CD4-positive, alpha-beta memory T cell (primary cell): ENCODE measurements around the gene COL4A2. TPM values are rescaled to one million over a fixed set of nuclear protein-coding genes. Genes with fewer than 3 reads are reported as not detected.
A peak's percentile ranks its signal among the peaks of the same experiment; 100 is the strongest.

Experiments
- CTCF ChIA-PET: fragments of 350-600 bp; sonication (Branson Sonifier 250); formaldehyde crosslinking; loops from one replicate; lab custom pipeline; 2021; ENCODE audit warnings: inconsistent platforms; ENCODE audit not compliant: partially characterized antibody; lab: Charles Lee
- POLR2A ChIA-PET: fragments of 350-600 bp; sonication (Branson Sonifier 250); formaldehyde crosslinking; loops from one replicate; lab custom pipeline; 2021; ENCODE audit not compliant: partially characterized antibody; lab: Charles Lee
- DNase-seq, 5 donors: peaks; one replicate each; pipeline versions ENCODE4 v3.0.0 to v3.0.0-alpha.2; 2020 to 2022; ENCODE audit warnings: mixed read lengths in 1 of 5
- H3K27ac ChIP-seq: one replicate; pipeline ENCODE4 v1.7.0; 2013; ENCODE audit warnings: low read depth, low read length
- H3K27me3 ChIP-seq: 2 replicates; pipeline ENCODE4 v1.7.0; 2013; ENCODE audit warnings: mild to moderate bottlenecking, low read length, moderate library complexity; ENCODE audit not compliant: insufficient read depth
- H3K36me3 ChIP-seq: 2 replicates; pipeline ENCODE4 v1.7.0; 2013; ENCODE audit warnings: mild to moderate bottlenecking, low read length, moderate library complexity; ENCODE audit not compliant: insufficient read depth
- H3K4me1 ChIP-seq: 2 replicates; pipeline ENCODE4 v1.7.0; 2013; ENCODE audit warnings: mild to moderate bottlenecking, low read length, moderate library complexity; ENCODE audit not compliant: insufficient read depth
- H3K4me3 ChIP-seq, 2 donors: one replicate each; pipeline ENCODE4 v1.7.0; 2013; ENCODE audit warnings: low read length in 2 of 2, mild to moderate bottlenecking in 1 of 2
- H3K9me3 ChIP-seq, 2 donors: one replicate each; pipeline ENCODE4 v1.7.0; 2013; ENCODE audit warnings: low read length in 2 of 2, control low read depth in 1 of 2; ENCODE audit not compliant: control insufficient read depth in 1 of 2
- H3K27ac Mint-ChIP-seq, 7 donors: one replicate each; pipeline ENCODE4 v1.8.0; 2020 to 2021; ENCODE audit warnings: mixed read lengths in 7 of 7, mild to moderate bottlenecking in 6 of 7, inconsistent platforms in 3 of 7, moderate library complexity in 3 of 7
- H3K27me3 Mint-ChIP-seq, 2 donors: one replicate each; pipeline ENCODE4 v1.8.0; 2020 to 2021; ENCODE audit warnings: mixed read lengths in 2 of 2
- H3K36me3 Mint-ChIP-seq, 2 donors: one replicate each; pipeline ENCODE4 v1.8.0; 2020 to 2021; ENCODE audit warnings: mixed read lengths in 2 of 2, inconsistent platforms in 1 of 2, mild to moderate bottlenecking in 1 of 2
- H3K4me1 Mint-ChIP-seq, 4 donors: one replicate each; pipeline ENCODE4 v1.8.0; 2020 to 2021; ENCODE audit warnings: mixed read lengths in 4 of 4, mild to moderate bottlenecking in 1 of 4
- H3K4me3 Mint-ChIP-seq, 8 donors: one replicate each; pipeline ENCODE4 v1.8.0; 2020 to 2021; ENCODE audit warnings: mixed read lengths in 8 of 8, mild to moderate bottlenecking in 7 of 8, moderate library complexity in 6 of 8, inconsistent platforms in 3 of 8
- H3K9me3 Mint-ChIP-seq, 8 donors: one replicate each; pipeline ENCODE4 v1.8.0; 2020 to 2021; ENCODE audit warnings: mixed read lengths in 8 of 8, mild to moderate bottlenecking in 5 of 8, inconsistent platforms in 3 of 8, moderate library complexity in 1 of 8
- intact Hi-C: fragments of 100-400 bp; cut with micrococcal nuclease; formaldehyde crosslinking; loops from one replicate; pipeline ENCODE4 v1.15.1; 2023
- polyA plus RNA-seq, 2 donors: library from polyadenylated mRNA; unstranded; fragments of 300-500 nt; fragmentation: Illumina TruSeq; gene quantifications; one replicate each; pipeline ENCODE4 v1.2.3, GENCODE V29; 2021
- total RNA-seq, 2 experiments: library from RNA; stranded (reverse); gene quantifications; one replicate each; pipeline ENCODE4 v1.2.3, GENCODE V29; 2021

Gene COL4A2
- total and polyA plus RNA-seq, 4 experiments from 2014 or later: not detected

DNA sequence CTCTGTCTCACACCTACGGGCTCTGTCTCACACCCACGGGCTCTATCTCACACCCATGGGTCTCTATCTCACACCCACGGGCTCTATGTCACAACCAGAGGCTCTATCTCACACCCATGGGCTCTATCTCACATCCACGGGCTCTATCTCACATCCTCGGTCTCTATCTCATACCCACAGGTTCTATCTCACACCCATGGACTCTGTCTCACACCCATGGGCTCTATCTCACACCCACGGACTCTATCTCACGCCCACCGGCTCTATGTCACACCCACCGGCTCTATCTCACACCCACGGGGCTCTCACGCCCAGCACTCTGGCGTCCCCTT is 73.9 kb downstream of the COL4A2 start:
- H3K4me3 ChIP-seq: no peak overlapping the region
- Mint-ChIP-seq H3K4me1 (no peaks in the 10 kb centered on the region), H3K9me3 (peaks cover 0 to 8% (median 5%) of the 10 kb centered on the region in 8 donors), H3K36me3 (no peaks in the 10 kb centered on the region), H3K27ac (peak overlapping the region in 1 of 7 donors; percentile 27), H3K27me3 (peaks cover 5 to 6% of the 10 kb centered on the region in 2 donors), H3K4me3 (no peak overlapping the region)
- no peaks in the 10 kb centered on the region for H3K36me3 ChIP-seq
- H3K9me3 ChIP-seq: no peaks in the 10 kb centered on the region
- POLR2A ChIA-PET: no interaction called here
- H3K4me1 ChIP-seq: no peaks in the 10 kb centered on the region
- no peak overlapping the region for H3K27ac ChIP-seq
- intact Hi-C loops: no loop called here
- no peaks in the 10 kb centered on the region for H3K27me3 ChIP-seq
- CTCF ChIA-PET: no interaction called here
- DNase-seq: no peak

DNA sequence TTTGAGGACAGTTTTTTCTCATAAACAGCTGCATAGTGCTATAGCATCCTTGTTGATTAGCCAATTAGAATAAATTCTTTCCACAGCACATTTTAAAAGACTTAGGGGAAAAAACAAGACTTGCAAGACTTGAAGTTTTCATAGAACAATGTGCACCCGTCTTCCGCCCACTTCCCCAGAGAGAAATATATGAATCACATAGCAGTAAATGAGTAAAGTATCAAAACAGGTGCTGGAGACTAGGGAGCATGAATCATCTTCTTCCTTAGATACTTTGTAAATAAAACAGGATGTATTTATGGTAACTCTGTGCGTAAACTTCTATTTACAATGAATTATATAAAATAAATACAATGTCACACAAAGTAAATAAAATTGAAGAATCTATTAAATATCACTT is 75.1 kb downstream of the COL4A2 start:
- no peaks in the 10 kb centered on the region for H3K27me3 ChIP-seq
- H3K4me3 Mint-ChIP-seq: no peak overlapping the region
- no peak overlapping the region for H3K27ac Mint-ChIP-seq
- H3K9me3 Mint-ChIP-seq: peaks cover 0 to 8% (median 5%) of the 10 kb centered on the region in 8 donors
- no peaks in the 10 kb centered on the region for H3K9me3 ChIP-seq
- no peak overlapping the region for H3K4me3 ChIP-seq
- H3K27ac ChIP-seq: no peak overlapping the region
- no peak for DNase-seq
- H3K36me3 ChIP-seq: no peaks in the 10 kb centered on the region
- no peaks in the 10 kb centered on the region for H3K4me1 ChIP-seq
- ChIA-PET CTCF (no interaction called here), POLR2A (no interaction called here)
- no peaks in the 10 kb centered on the region for H3K36me3 Mint-ChIP-seq
- peaks cover 4 to 5% of the 10 kb centered on the region in 2 donors for H3K27me3 Mint-ChIP-seq
- no peaks in the 10 kb centered on the region for H3K4me1 Mint-ChIP-seq
- intact Hi-C loops: no loop called here

DNA sequence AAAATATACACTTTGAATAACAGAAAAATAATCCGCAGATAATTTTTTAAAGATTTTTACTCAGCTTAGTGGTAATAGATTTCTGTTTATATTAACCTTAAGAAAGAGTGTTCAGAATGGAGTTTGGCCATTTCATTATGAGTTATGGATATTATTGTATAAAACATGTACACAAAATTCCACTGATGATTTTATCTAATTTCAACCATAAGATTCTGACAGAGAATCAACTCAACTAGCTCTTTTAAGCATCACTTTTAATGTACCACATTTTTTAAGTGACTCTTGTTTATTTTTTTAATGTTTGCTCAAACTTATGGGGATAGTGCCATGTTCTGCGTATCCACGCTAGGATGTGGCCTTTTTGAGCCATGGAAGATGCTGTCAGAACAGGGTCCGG is 75.7 kb downstream of the COL4A2 start:
- no peaks in the 10 kb centered on the region for H3K27me3 ChIP-seq
- no peak overlapping the region for H3K27ac Mint-ChIP-seq
- no peaks in the 10 kb centered on the region for H3K9me3 ChIP-seq
- intact Hi-C loops: no loop called here
- H3K4me3 ChIP-seq: no peak overlapping the region
- ChIA-PET CTCF (no interaction called here), POLR2A (no interaction called here)
- peaks cover 4 to 5% of the 10 kb centered on the region in 2 donors for H3K27me3 Mint-ChIP-seq
- H3K4me1 Mint-ChIP-seq: peaks cover 0 to 2% (median under 1%) of the 10 kb centered on the region in 4 donors
- no peak overlapping the region for H3K27ac ChIP-seq
- no peak overlapping the region for H3K4me3 Mint-ChIP-seq
- H3K4me1 ChIP-seq: no peaks in the 10 kb centered on the region
- H3K9me3 Mint-ChIP-seq: peaks cover 0 to 8% (median 5%) of the 10 kb centered on the region in 8 donors
- no peaks in the 10 kb centered on the region for H3K36me3 Mint-ChIP-seq
- no peak for DNase-seq
- no peaks in the 10 kb centered on the region for H3K36me3 ChIP-seq

DNA sequence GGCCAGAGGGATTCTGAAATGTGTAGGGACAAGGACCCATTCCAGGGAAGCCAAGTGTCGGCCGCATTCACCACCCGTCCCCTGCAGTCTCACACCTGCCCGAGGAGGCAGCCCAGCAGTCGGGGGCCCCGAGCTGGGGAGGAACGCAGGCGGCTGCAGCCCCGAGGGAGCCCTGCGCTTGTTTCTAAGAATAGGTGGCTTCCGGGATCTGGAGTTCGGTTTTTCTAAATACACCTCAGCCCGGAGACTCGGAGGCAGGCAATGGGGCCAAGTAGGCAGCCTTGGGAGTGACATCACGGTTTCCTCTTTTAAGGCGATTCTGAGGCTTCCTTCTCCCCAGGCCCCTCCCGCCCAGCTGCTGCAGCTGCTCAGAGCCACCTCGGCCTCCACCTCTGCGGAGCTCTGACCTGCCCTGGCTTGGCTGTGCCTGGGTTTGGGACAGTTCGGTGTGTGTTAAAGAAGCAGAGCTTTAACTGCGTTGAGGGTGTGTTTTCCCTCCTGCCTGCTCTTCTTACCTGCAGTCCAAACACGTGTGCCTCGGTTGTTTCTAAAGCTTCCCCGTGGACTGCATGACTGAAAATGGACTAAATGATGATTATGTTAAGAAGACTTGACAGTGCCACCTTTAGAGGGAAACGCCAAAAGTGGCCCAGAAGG is 80.5 kb downstream of the COL4A2 start:
- CTCF ChIA-PET: interaction anchor here (1.1 kb wide), 1 partner anchor 11 kb away, joined by 3 read pairs; no protein-coding TSS in a partner anchor

DNA sequence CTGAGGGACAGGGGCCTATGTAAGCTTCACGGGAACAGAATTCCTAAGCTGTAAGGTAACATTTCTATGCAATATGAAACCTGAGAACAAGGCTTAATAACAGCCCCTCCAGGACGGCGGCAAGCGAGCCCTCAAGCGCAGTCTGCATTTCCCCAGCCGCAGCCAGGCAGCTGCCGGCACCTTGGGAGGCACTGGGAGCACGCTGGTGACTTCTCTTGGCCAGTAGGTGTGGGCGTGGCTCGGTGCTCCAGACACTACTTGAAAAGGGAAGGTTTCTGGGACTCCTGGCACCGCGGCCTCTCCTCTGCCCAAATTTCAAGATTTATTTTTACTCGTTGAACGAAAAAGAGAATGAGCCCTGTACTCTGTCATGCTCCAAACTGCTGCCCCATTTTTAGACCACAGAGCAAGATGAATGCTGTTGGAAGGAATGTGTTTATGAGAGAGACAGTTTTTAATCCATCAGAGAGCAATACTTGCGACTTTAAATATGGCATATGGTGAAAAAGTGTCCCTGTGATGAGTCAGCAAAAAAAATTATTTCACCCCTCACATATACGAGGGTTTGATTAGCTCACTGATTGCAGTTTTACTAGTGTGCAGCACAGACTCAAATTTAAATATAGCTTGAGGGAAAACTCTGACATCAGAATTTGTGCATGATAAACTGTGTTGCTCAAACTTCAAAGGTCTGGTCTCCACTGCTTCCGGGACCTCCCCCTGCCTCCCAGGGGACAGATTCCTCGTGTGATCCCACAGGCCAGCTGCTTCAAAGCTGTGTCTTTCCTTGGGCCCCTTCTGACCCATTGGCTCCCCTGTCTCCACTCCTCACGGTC is 81.2 kb downstream of the COL4A2 start:
- Mint-ChIP-seq H3K4me3 (peak overlapping the region in 3 of 8 donors; percentile 20 to 35 (median 27)), H3K27me3 (peaks cover 17 to 19% of the 10 kb centered on the region in 2 donors), H3K9me3 (peaks cover 0 to 6% (median under 1%) of the 10 kb centered on the region in 8 donors), H3K4me1 (peaks cover 0 to 13% (median 5%) of the 10 kb centered on the region in 4 donors), H3K27ac (no peak overlapping the region), H3K36me3 (no peaks in the 10 kb centered on the region)
- POLR2A ChIA-PET: no interaction called here
- no peak for DNase-seq
- H3K4me1 ChIP-seq: no peaks in the 10 kb centered on the region
- intact Hi-C loops: no loop called here
- H3K27me3 ChIP-seq: no peaks in the 10 kb centered on the region
- no peak overlapping the region for H3K27ac ChIP-seq
- H3K36me3 ChIP-seq: no peaks in the 10 kb centered on the region
- H3K4me3 ChIP-seq: no peak overlapping the region
- no peaks in the 10 kb centered on the region for H3K9me3 ChIP-seq
- CTCF ChIA-PET: interaction anchor here (1.1 kb wide), 1 partner anchor 11 kb away, joined by 3 read pairs; no protein-coding TSS in a partner anchor

More for the DNA sequence above, 80.5 kb downstream of the COL4A2 start:
- Histone ChIP-seq H3K36me3 (no peaks in the 10 kb centered on the region), H3K4me1 (no peaks in the 10 kb centered on the region), H3K27ac (no peak overlapping the region), H3K27me3 (no peaks in the 10 kb centered on the region), H3K9me3 (no peaks in the 10 kb centered on the region), H3K4me3 (no peak overlapping the region)
- peaks cover 19 to 22% of the 10 kb centered on the region in 2 donors for H3K27me3 Mint-ChIP-seq
- no peak overlapping the region for H3K27ac Mint-ChIP-seq
- H3K36me3 Mint-ChIP-seq: no peaks in the 10 kb centered on the region
- H3K9me3 Mint-ChIP-seq: peaks cover 0 to 4% (median 2%) of the 10 kb centered on the region in 8 donors
- H3K4me1 Mint-ChIP-seq: peaks cover 0 to 13% (median 5%) of the 10 kb centered on the region in 4 donors
- intact Hi-C loops: no loop called here
- peak overlapping the region in 4 of 8 donors; percentile 20 to 35 (median 24) for H3K4me3 Mint-ChIP-seq
- no peak for DNase-seq
- POLR2A ChIA-PET: no interaction called here

DNA sequence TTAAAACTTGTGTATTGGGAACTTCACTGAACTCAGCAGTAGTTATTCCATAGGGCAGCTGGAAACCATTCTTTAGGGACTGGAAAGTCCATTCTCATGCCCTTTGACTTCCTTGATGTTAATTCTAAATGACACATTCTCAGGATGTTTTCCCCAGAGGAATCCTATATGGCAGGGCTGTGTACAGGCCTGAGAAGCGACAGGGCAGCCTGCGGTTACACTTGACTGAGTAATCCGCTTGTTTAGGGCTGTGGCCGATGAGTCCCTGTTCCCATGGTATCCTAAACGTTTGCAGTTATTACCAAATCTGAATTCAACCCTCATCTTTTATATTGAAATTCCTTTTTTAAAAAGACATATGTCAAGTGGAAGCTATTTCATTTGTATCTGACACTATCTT is 83.5 kb downstream of the COL4A2 start:
- ChIA-PET POLR2A (no interaction called here), CTCF (no interaction called here)
- H3K9me3 ChIP-seq: no peaks in the 10 kb centered on the region
- Mint-ChIP-seq H3K9me3 (peaks cover 0 to 3% (median 0%) of the 10 kb centered on the region in 8 donors), H3K4me1 (peaks cover 0 to 13% (median 5%) of the 10 kb centered on the region in 4 donors), H3K27ac (no peak overlapping the region), H3K4me3 (no peak overlapping the region), H3K27me3 (peaks cover 24 to 25% of the 10 kb centered on the region in 2 donors), H3K36me3 (no peaks in the 10 kb centered on the region)
- no peak for DNase-seq
- no peak overlapping the region for H3K27ac ChIP-seq
- intact Hi-C loops: no loop called here
- no peak overlapping the region for H3K4me3 ChIP-seq
- H3K4me1 ChIP-seq: no peaks in the 10 kb centered on the region
- no peaks in the 10 kb centered on the region for H3K36me3 ChIP-seq
- H3K27me3 ChIP-seq: no peaks in the 10 kb centered on the region

DNA sequence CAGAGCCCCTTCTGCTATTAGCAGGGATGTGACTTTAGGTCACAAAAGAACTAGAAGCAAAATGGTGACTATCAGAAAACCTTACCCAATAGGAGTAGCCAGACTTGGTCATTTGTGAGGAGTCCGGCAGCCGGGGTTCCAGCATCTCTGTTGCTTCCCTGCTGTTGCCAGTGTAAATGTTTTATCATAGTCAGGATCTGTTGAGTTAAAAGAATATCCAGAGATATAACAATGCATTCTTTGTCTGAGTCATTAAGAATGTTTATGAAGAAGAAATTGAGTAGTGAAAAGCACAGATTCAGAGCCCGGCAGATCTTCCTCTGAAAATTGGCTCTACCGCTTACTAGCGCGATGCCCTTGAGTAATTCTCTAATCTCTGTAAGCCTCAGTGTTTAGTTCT is 84.2 kb downstream of the COL4A2 start:
- POLR2A ChIA-PET: no interaction called here
- Histone ChIP-seq H3K36me3 (no peaks in the 10 kb centered on the region), H3K4me3 (no peak overlapping the region), H3K27me3 (no peaks in the 10 kb centered on the region), H3K27ac (no peak overlapping the region), H3K9me3 (no peaks in the 10 kb centered on the region), H3K4me1 (no peaks in the 10 kb centered on the region)
- Mint-ChIP-seq H3K27me3 (peaks cover 25 to 28% of the 10 kb centered on the region in 2 donors), H3K4me1 (peaks cover 0 to 13% (median 5%) of the 10 kb centered on the region in 4 donors), H3K4me3 (no peak overlapping the region), H3K9me3 (peaks cover 0 to 3% (median 0%) of the 10 kb centered on the region in 8 donors), H3K27ac (no peak overlapping the region), H3K36me3 (no peaks in the 10 kb centered on the region)
- CTCF ChIA-PET: no interaction called here
- no peak for DNase-seq
- intact Hi-C loops: no loop called here
